ENCODE results near the gene GOLGA8B.
"Not testable (repeated sequence)": the region's sequence is repeated elsewhere in the genome, so short reads cannot be mapped to it uniquely, and the experiment has no call there.

Gene GOLGA8B

GRCh38 chr15:34582461-34583371 lies 735 bp downstream of the GOLGA8B start:
- no peak for DNase-seq
- no peak overlapping the region for H2AFZ ChIP-seq (ENCODE audit: low read depth, low read length)

GRCh38 chr15:34581687-34582460 lies 1.6 kb downstream of the GOLGA8B start:
- not testable (repeated sequence) for H3K27ac ChIP-seq (ENCODE audit: low read length); H3K4me3 ChIP-seq (ENCODE audit: low read depth in 1 of 2, low read length in 2 of 2); H3K36me3 ChIP-seq (ENCODE audit: insufficient read depth, low read length); H3K9ac ChIP-seq (ENCODE audit: low read depth, low read length); H2AFZ ChIP-seq (ENCODE audit: low read depth, low read length); DNase-seq; H3K4me2 ChIP-seq (ENCODE audit: insufficient read depth, low read length); H3K79me2 ChIP-seq (ENCODE audit: insufficient read depth, low read length); H4K20me1 ChIP-seq (ENCODE audit: insufficient read depth, low read length); H3K27me3 ChIP-seq (ENCODE audit: insufficient read depth, low read length, poor library complexity); H3K9me3 ChIP-seq (ENCODE audit: insufficient read depth, low read length, severe bottlenecking); ATAC-seq (ENCODE audit: insufficient read depth, low read depth); H3K4me1 ChIP-seq (ENCODE audit: insufficient read depth, low read length)

More at GRCh38 chr15:34582461-34583371, 735 bp downstream of the GOLGA8B start:
- no peaks in the 10 kb centered on the region for H4K20me1 ChIP-seq (ENCODE audit: insufficient read depth, low read length)
- no peak overlapping the region for H3K4me2 ChIP-seq (ENCODE audit: insufficient read depth, low read length)
- H3K27me3 ChIP-seq (ENCODE audit: insufficient read depth, low read length, poor library complexity): no peaks in the 10 kb centered on the region
- no peaks in the 10 kb centered on the region for H3K36me3 ChIP-seq (ENCODE audit: insufficient read depth, low read length)
- no peaks in the 10 kb centered on the region for H3K9me3 ChIP-seq (ENCODE audit: insufficient read depth, low read length, severe bottlenecking)
- H3K9ac ChIP-seq (ENCODE audit: low read depth, low read length): no peak overlapping the region
- no peaks in the 10 kb centered on the region for H3K4me1 ChIP-seq (ENCODE audit: insufficient read depth, low read length)
- H3K27ac ChIP-seq (ENCODE audit: low read length): no peak overlapping the region
- no peak for ATAC-seq (ENCODE audit: insufficient read depth, low read depth)
- no peak overlapping the region for H3K4me3 ChIP-seq (ENCODE audit: low read depth in 1 of 2, low read length in 2 of 2)
- TF ChIP-seq CTCF (IDR thresholded peaks at IDR 0.05; ENCODE audit: borderline replicate concordance, extremely low read depth, low read length, poor library complexity, severe bottlenecking) (no peak), EZH2 (IDR thresholded peaks at IDR 0.05; ENCODE audit: borderline replicate concordance, low read depth, low read length, severe bottlenecking) (no peak)
- no peaks in the 10 kb centered on the region for H3K79me2 ChIP-seq (ENCODE audit: insufficient read depth, low read length)

GRCh38 chr15:34581043-34581365 lies 2.4 kb downstream of the GOLGA8B start:
- no peak for DNase-seq
- Histone ChIP-seq H3K9me3 (ENCODE audit: insufficient read depth, low read length, severe bottlenecking) (no peaks in the 10 kb centered on the region), H3K4me3 (ENCODE audit: low read depth in 1 of 2, low read length in 2 of 2) (no peak overlapping the region), H3K4me2 (ENCODE audit: insufficient read depth, low read length) (no peak overlapping the region), H4K20me1 (ENCODE audit: insufficient read depth, low read length) (no peaks in the 10 kb centered on the region), H3K27ac (ENCODE audit: low read length) (no peak overlapping the region), H2AFZ (ENCODE audit: low read depth, low read length) (no peak overlapping the region), H3K9ac (ENCODE audit: low read depth, low read length) (no peak overlapping the region), H3K36me3 (ENCODE audit: insufficient read depth, low read length) (no peaks in the 10 kb centered on the region), H3K27me3 (ENCODE audit: insufficient read depth, low read length, poor library complexity) (no peaks in the 10 kb centered on the region), H3K4me1 (ENCODE audit: insufficient read depth, low read length) (no peaks in the 10 kb centered on the region), H3K79me2 (ENCODE audit: insufficient read depth, low read length) (no peaks in the 10 kb centered on the region)
- TF ChIP-seq EZH2 (IDR thresholded peaks at IDR 0.05; ENCODE audit: borderline replicate concordance, low read depth, low read length, severe bottlenecking) (no peak), CTCF (IDR thresholded peaks at IDR 0.05; ENCODE audit: borderline replicate concordance, extremely low read depth, low read length, poor library complexity, severe bottlenecking) (no peak)
- ATAC-seq (ENCODE audit: insufficient read depth, low read depth): no peak

- not testable (repeated sequence) for H4K20me1 ChIP-seq (ENCODE audit: insufficient read depth, low read length); H3K9ac ChIP-seq (ENCODE audit: low read depth, low read length); H3K4me3 ChIP-seq (ENCODE audit: low read depth in 1 of 2, low read length in 2 of 2); DNase-seq; H3K9me3 ChIP-seq (ENCODE audit: insufficient read depth, low read length, severe bottlenecking); H3K4me2 ChIP-seq (ENCODE audit: insufficient read depth, low read length); H3K79me2 ChIP-seq (ENCODE audit: insufficient read depth, low read length); H2AFZ ChIP-seq (ENCODE audit: low read depth, low read length); H3K4me1 ChIP-seq (ENCODE audit: insufficient read depth, low read length); H3K36me3 ChIP-seq (ENCODE audit: insufficient read depth, low read length); H3K27ac ChIP-seq (ENCODE audit: low read length); ATAC-seq (ENCODE audit: insufficient read depth, low read depth); H3K27me3 ChIP-seq (ENCODE audit: insufficient read depth, low read length, poor library complexity)
Measured at GRCh38 chr15:34580251-34581042, 3.0 kb downstream of the GOLGA8B start.
